Left renal cortex interstitium (tissue), 4 donors: Measurements from ENCODE around the gene THEMIS. TPM values are rescaled to one million over a fixed set of nuclear protein-coding genes. Genes with fewer than 3 reads are reported as not detected.
"Not testable (repeated sequence)": the region's sequence is repeated elsewhere in the genome, so short reads cannot be mapped to it uniquely, and the experiment has no call there.

Experiments
- DNase-seq, 4 donors: peaks; one replicate each; pipeline ENCODE4 v3.0.0-alpha.2; 2013; ENCODE audit warnings: low read depth in 4 of 4, low spot score in 2 of 4, missing footprints in 1 of 4
- polyA plus RNA-seq, 4 donors: library from polyadenylated mRNA; unstranded; fragments of 120-200 nt; gene quantifications; one replicate each; pipeline ENCODE4 v1.2.1, GENCODE V29; 2013; ENCODE audit not compliant: insufficient read length in 4 of 4

The THEMIS gene, protein sequence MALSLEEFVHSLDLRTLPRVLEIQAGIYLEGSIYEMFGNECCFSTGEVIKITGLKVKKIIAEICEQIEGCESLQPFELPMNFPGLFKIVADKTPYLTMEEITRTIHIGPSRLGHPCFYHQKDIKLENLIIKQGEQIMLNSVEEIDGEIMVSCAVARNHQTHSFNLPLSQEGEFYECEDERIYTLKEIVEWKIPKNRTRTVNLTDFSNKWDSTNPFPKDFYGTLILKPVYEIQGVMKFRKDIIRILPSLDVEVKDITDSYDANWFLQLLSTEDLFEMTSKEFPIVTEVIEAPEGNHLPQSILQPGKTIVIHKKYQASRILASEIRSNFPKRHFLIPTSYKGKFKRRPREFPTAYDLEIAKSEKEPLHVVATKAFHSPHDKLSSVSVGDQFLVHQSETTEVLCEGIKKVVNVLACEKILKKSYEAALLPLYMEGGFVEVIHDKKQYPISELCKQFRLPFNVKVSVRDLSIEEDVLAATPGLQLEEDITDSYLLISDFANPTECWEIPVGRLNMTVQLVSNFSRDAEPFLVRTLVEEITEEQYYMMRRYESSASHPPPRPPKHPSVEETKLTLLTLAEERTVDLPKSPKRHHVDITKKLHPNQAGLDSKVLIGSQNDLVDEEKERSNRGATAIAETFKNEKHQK
- under 1 TPM in 1 of 4 donors, not detected in 3; 0.05 TPM for polyA plus RNA-seq

- DNase-seq: no peak
These were observed at the start of gene THEMIS for GRCh38 chr6:127900935-127901334. THEMIS (minus strand) TSS chr6:127901058; CDS start chr6:127900932, 126 bp downstream.

DNA sequence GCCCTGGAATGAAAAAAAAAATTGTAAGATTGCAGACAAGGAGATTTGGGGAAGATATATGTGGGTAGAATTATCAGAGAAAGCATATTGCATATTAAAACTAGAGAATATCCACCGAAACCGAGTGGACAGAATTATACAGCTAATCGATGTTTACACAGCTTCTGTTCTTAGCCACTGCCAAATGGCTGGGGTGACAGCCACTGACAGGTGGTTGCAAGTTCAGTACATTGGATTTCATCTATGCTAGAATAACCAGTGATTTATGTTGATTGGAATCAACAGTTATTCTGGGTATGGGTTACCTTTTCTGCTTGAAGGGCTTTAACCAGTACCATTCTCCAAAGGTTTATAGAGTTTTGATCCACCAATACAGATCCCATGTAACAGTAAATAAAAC lies 48.4 kb upstream of the THEMIS start:
- DNase-seq: no peak

DNA sequence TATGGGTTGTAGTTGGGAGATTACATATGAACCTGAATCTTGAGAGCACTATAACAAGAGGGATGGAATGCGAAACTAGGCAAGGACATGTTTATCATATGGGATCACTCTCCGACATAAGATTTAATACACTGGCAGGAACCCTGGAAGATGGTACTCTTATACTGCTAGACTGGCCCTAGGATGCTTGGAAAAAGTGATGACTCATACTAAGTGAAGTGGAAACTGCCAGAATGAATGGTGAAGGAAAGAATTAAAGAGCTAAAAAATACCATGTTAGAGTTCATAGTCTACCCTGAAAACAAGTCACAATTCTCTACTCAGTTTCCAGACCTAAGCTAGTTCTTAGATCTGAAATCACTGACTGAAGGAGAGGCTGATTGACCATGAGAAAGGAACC lies 45.5 kb upstream of the THEMIS start:
- DNase-seq: no peak

DNA sequence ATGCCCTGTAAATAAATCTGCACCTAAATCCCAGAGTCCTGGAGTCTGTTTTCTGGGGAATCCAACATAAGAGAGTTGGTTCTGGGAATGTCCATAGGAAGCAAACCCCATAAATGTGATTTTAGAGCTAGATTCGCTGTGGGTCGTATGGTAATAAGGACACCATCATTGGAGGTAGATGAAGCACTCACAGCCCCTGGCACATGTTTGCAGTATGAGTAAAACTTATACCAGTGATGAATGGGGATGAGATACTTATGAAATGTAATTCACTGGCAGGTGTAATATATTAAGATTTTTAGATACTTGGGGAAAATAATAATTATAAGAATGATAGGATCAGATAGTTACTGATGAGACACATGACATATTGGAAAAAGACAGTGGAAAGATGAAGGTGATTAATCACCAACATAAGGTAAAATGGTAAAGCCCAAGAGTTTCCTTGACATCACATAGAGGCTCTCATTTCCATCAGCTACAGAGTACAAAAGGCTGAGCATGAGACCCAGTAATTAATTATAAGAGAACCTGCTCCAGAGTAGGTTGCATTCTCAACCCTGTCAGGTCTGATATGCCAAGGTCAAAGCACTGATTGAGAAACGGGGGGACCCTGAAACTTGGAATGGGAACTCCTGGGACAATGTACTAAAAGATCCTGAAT lies 44.7 kb upstream of the THEMIS start:
- no peak for DNase-seq

DNA sequence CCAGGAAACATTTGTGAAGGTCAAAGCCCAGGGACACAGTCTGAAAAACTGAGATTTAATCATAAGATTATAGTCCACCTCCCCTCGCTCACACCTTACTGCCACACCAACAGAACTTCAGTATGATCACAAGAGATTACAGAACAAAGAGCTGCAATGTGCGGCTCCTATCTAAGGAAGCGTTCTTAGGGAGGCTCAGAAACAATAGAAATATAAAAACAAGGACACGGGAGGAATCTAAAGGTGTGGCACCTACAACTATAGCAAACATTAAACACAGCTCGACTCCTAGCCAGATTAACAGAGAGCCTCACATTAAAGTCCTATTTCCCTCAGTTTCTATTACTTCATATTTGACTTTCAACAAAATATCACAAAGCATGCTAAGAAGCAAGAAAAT lies 40.4 kb upstream of the THEMIS start:
- DNase-seq: no peak

DNA sequence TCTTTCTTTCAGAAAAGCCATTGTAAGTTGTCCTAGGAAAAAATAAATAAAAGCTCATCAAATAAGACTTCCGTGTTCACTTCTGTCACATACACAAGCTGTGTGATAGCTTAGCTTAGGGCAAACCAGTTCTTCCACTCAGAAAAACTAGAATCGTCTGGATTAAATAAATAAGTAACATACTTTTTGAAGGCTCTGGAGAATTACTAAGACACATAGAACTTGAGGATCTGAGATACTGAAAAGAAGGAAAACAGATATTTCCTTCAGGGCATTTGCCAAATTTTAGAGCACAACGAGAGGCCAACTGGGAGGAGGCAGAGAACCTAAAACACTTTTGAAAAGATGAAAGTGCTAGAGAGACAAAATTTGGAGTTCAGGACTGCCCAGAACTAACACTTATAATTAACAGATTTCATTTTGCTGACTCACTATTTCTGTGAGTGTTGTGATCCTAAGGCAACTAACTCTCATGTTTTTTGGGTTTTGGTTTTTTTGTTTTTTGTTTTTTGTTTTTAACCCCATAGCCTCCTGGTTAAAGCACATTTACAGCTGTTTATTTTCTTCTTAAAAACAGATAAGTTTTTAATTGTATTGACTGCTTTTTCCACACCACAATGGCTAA lies 38.7 kb upstream of the THEMIS start:
- DNase-seq: no peak

DNA sequence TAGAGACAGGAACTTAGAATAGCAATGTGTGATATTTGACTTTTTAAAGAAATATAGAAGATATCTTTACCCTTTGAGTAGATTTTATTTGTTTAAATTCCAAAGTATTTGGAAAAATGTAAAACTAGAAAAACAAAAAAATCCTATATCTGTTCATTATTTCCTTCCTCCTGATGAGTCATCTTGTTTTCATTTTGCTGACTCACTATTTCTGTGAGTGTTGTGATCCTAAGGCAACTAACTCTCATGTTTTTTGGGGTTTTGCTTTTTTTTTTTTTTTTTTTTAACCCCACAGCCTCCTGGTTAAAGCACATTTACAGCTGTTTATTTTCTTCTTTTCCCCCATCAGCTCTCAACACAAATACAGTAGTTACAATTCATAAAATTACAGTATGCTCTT lies 37.8 kb upstream of the THEMIS start:
- no peak for DNase-seq

GRCh38 chr6:127937747-127938146 lies 36.9 kb upstream of the THEMIS start:
- no peak for DNase-seq

DNA sequence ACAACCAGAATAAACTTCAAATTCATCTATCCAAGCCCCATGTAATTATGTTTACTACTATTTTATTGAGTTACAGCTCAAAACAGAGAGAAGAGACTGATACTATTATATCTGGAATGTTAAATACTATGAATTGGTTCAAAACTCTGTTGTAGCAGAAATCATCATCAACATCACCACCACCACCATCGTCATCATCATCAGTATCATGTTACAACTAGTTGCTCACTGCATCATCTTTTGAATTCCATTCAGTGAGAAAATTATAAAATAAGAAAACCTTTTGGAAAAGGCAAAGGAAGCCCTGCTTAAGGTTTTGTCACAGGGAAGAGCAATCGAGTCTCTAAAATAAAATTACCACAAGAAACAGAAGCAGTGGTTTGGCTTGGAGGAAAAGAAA lies 36.2 kb upstream of the THEMIS start:
- no peak for DNase-seq

DNA sequence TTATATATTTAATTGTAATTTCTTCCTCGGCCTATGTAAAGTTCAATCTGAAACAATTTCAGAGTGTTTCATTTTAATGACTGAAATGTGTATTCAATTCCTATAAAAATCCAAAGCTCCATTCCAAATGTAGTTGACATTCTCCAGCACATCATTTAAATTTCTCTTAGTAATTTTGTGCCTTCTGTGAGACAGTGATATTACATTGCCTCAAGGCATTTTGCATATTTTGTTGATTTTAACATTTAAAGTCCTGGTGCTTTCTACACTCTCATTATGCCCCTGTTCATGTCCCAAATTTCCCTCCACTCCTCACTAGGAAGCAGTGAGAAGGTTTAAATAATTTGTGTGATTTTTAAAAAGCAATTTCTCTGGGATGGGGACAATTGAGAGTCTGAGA lies 34.1 kb upstream of the THEMIS start:
- DNase-seq: no peak

- DNase-seq: no peak
These were observed 33.3 kb upstream of the THEMIS start for GRCh38 chr6:127933852-127934840.

DNA sequence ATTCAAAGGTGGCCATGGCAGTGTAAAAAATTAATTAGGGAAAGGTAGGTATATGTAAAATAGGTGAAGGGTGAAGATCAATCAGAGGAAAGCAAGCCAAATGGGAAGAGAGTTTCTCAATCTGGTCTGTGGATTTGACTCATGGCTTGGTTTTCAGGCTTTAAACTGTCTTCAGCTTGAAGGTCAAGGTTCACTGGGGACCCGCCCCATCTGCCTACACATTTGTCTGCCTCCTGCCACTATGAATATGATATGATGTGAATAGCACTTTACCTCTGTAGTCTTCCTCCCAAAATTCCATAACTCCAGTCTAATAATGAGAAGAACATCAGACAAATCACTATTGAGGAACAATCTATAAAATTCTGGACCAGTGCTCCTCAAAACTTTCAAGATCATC lies 32.3 kb upstream of the THEMIS start:
- DNase-seq: no peak

- DNase-seq: no peak
These were observed 31.9 kb upstream of the THEMIS start for GRCh38 chr6:127932708-127933107.

GRCh38 chr6:127926441-127926840 lies 25.6 kb upstream of the THEMIS start:
- DNase-seq: not testable (repeated sequence)

DNA sequence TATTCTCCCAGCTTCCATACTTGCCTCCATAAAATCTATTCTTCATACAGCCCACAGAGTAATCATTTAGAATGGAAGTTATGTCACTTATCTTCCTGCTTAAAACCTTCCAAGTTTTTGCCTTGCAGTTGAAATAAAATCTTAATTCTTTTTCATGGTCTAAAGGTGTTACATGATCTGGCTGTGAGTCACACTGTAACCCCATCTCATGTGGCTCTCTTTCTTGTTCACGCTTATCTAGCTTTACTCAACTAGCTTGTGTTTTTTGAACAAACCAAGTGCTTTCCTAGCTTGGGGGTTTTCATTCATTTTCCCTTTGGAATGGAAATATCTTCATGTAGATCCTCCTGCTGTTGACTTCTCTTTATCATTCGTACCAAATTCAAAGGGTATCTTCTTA lies 23.6 kb upstream of the THEMIS start:
- no peak for DNase-seq

DNA sequence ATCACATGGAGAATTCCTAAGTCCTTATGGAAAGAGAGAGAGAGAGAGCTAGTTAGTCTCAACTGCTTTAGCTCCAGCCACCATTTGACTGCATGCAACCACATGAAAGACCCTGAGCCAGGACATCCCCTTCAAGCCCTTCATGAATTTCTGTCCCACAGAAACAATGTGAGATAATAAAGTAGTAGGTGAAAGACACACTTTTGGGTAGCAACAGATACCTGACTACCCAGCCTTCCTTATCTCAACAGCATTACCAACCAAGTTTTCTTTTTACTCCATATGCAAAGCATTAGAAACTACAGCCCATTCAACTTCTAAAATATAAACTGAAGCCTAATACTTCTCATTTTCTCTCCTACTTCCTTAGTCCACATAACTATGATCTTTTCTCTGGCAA lies 23.2 kb upstream of the THEMIS start:
- no peak for DNase-seq

DNA sequence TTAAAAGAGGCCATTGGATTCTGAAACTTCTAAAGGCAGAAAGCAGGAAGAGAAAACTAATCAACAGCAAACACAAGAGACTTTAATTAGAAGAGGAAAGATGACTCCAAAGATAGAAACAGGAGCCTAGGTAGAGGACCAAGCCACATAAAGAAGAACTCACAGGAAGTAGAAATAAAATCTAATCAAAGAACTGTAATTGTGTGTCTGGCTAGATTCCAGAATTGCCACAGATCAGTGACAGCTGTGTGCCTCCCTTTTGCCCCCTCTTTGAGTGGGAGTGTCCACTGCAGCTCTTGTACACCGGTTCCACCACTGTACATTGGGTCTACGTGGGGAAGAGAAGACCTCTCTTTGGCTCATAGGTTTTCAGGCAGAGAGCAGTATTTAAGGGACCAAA lies 22.3 kb upstream of the THEMIS start:
- no peak for DNase-seq

DNA sequence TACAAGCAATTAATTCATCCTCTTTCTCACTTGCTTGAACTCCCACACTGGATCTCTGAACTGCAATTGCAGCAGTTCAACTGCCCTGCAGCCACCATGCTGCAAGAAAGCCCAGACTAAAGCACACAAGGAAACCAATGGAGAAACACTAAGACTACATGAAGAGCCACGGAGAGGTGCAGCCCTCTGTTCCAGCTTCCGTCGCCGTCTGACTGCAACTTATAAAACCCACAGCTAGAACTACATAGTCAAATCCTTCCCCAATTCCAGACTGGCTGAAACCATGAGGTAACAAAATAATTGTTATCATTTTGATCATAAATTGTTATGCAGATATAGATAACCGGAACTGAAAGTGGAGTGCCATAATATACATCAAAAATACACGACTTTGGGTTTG lies 21.1 kb upstream of the THEMIS start:
- no peak for DNase-seq

GRCh38 chr6:127920804-127921203 lies 19.9 kb upstream of the THEMIS start:
- DNase-seq: no peak
